ENCODE measurements around the gene CTDSPL. TPM values are rescaled to one million over a fixed set of nuclear protein-coding genes. Genes with fewer than 3 reads are reported as not detected.

The CTDSPL gene
- total RNA-seq, 1 donor from 2014 or later: 11.8 TPM

- intact Hi-C loops (cut with micrococcal nuclease): no loop called here
- Mint-ChIP-seq H3K27me3 (ENCODE audit: low read depth) (no peaks in the 10 kb centered on the region), H3K36me3 (ENCODE audit: low read depth) (peaks cover 34% of the 10 kb centered on the region), H3K4me1 (ENCODE audit: low read depth) (peaks cover 17% of the 10 kb centered on the region), H3K27ac (no peak overlapping the region), H3K4me3 (ENCODE audit: low read depth) (no peak overlapping the region), H3K9me3 (no peaks in the 10 kb centered on the region)
- DNase-seq (ENCODE audit: low spot score): no peak
Observed at GRCh38 chr3:38003817-38004414, 142.2 kb downstream of the CTDSPL start.

GRCh38 chr3:38004415-38005075 lies 142.9 kb downstream of the CTDSPL start:
- peaks cover 11% of the 10 kb centered on the region for H3K4me1 Mint-ChIP-seq (ENCODE audit: low read depth)
- intact Hi-C loops (cut with micrococcal nuclease): no loop called here
- no peaks in the 10 kb centered on the region for H3K27me3 Mint-ChIP-seq (ENCODE audit: low read depth)
- H3K9me3 Mint-ChIP-seq: no peaks in the 10 kb centered on the region
- no peak for DNase-seq (ENCODE audit: low spot score)
- peaks cover 34% of the 10 kb centered on the region for H3K36me3 Mint-ChIP-seq (ENCODE audit: low read depth)
- H3K27ac Mint-ChIP-seq: peak overlapping the region; percentile 14
- H3K4me3 Mint-ChIP-seq (ENCODE audit: low read depth): no peak overlapping the region

- H3K27ac Mint-ChIP-seq: no peak overlapping the region
- H3K4me3 Mint-ChIP-seq (ENCODE audit: low read depth): no peak overlapping the region
- no peaks in the 10 kb centered on the region for H3K9me3 Mint-ChIP-seq
- H3K4me1 Mint-ChIP-seq (ENCODE audit: low read depth): peaks cover 11% of the 10 kb centered on the region
- no peak for DNase-seq (ENCODE audit: low spot score)
- intact Hi-C loops (cut with micrococcal nuclease): no loop called here
- no peaks in the 10 kb centered on the region for H3K27me3 Mint-ChIP-seq (ENCODE audit: low read depth)
- peaks cover 25% of the 10 kb centered on the region for H3K36me3 Mint-ChIP-seq (ENCODE audit: low read depth)
Observed at GRCh38 chr3:38005076-38006020, 143.7 kb downstream of the CTDSPL start.

GRCh38 chr3:38006031-38006430 lies 144.4 kb downstream of the CTDSPL start:
- Mint-ChIP-seq H3K4me3 (ENCODE audit: low read depth) (no peak overlapping the region), H3K9me3 (no peaks in the 10 kb centered on the region)

GRCh38 chr3:38006445-38006995 lies 144.8 kb downstream of the CTDSPL start:
- Mint-ChIP-seq H3K4me3 (ENCODE audit: low read depth) (no peak overlapping the region), H3K36me3 (ENCODE audit: low read depth) (peaks cover 24% of the 10 kb centered on the region), H3K9me3 (no peaks in the 10 kb centered on the region), H3K4me1 (ENCODE audit: low read depth) (peaks cover 11% of the 10 kb centered on the region), H3K27ac (no peak overlapping the region), H3K27me3 (ENCODE audit: low read depth) (no peaks in the 10 kb centered on the region)
- no peak for DNase-seq (ENCODE audit: low spot score)
- intact Hi-C loops (cut with micrococcal nuclease): no loop called here

More at GRCh38 chr3:38006031-38006430, 144.4 kb downstream of the CTDSPL start:
- H3K4me1 Mint-ChIP-seq (ENCODE audit: low read depth): peaks cover 11% of the 10 kb centered on the region
- no peak for DNase-seq (ENCODE audit: low spot score)
- intact Hi-C loops (cut with micrococcal nuclease): no loop called here
- H3K27ac Mint-ChIP-seq: no peak overlapping the region
- H3K36me3 Mint-ChIP-seq (ENCODE audit: low read depth): peaks cover 24% of the 10 kb centered on the region
- H3K27me3 Mint-ChIP-seq (ENCODE audit: low read depth): no peaks in the 10 kb centered on the region

GRCh38 chr3:38007754-38008090 lies 146.0 kb downstream of the CTDSPL start:
- H3K4me1 Mint-ChIP-seq (ENCODE audit: low read depth): peaks cover 11% of the 10 kb centered on the region
- intact Hi-C loops (cut with micrococcal nuclease): no loop called here
- no peak overlapping the region for H3K27ac Mint-ChIP-seq
- H3K4me3 Mint-ChIP-seq (ENCODE audit: low read depth): no peak overlapping the region
- no peaks in the 10 kb centered on the region for H3K27me3 Mint-ChIP-seq (ENCODE audit: low read depth)
- peaks cover 21% of the 10 kb centered on the region for H3K36me3 Mint-ChIP-seq (ENCODE audit: low read depth)
- no peak for DNase-seq (ENCODE audit: low spot score)
- no peaks in the 10 kb centered on the region for H3K9me3 Mint-ChIP-seq

GRCh38 chr3:38008191-38008701 lies 146.6 kb downstream of the CTDSPL start:
- H3K36me3 Mint-ChIP-seq (ENCODE audit: low read depth): peaks cover 18% of the 10 kb centered on the region
- no peaks in the 10 kb centered on the region for H3K27me3 Mint-ChIP-seq (ENCODE audit: low read depth)
- intact Hi-C loops (cut with micrococcal nuclease): no loop called here
- DNase-seq (ENCODE audit: low spot score): no peak
- H3K27ac Mint-ChIP-seq: no peak overlapping the region
- peaks cover 8% of the 10 kb centered on the region for H3K4me1 Mint-ChIP-seq (ENCODE audit: low read depth)
- no peak overlapping the region for H3K4me3 Mint-ChIP-seq (ENCODE audit: low read depth)
- H3K9me3 Mint-ChIP-seq: no peaks in the 10 kb centered on the region

- DNase-seq (ENCODE audit: low spot score): no peak
- Mint-ChIP-seq H3K4me3 (ENCODE audit: low read depth) (no peak overlapping the region), H3K27ac (no peak overlapping the region), H3K9me3 (no peaks in the 10 kb centered on the region), H3K36me3 (ENCODE audit: low read depth) (peaks cover 18% of the 10 kb centered on the region), H3K27me3 (ENCODE audit: low read depth) (no peaks in the 10 kb centered on the region), H3K4me1 (ENCODE audit: low read depth) (peaks cover 8% of the 10 kb centered on the region)
- intact Hi-C loops (cut with micrococcal nuclease): no loop called here
Observed at GRCh38 chr3:38008971-38009580, 147.4 kb downstream of the CTDSPL start.

- H3K9me3 Mint-ChIP-seq: no peaks in the 10 kb centered on the region
- H3K27ac Mint-ChIP-seq: no peak overlapping the region
- peaks cover 17% of the 10 kb centered on the region for H3K36me3 Mint-ChIP-seq (ENCODE audit: low read depth)
- H3K4me1 Mint-ChIP-seq (ENCODE audit: low read depth): no peaks in the 10 kb centered on the region
- H3K4me3 Mint-ChIP-seq (ENCODE audit: low read depth): no peak overlapping the region
- no peaks in the 10 kb centered on the region for H3K27me3 Mint-ChIP-seq (ENCODE audit: low read depth)
- DNase-seq (ENCODE audit: low spot score): no peak
- intact Hi-C loops (cut with micrococcal nuclease): no loop called here
Observed at GRCh38 chr3:38009807-38010591, 148.3 kb downstream of the CTDSPL start.

GRCh38 chr3:38011111-38011510 lies 149.4 kb downstream of the CTDSPL start:
- H3K4me3 Mint-ChIP-seq (ENCODE audit: low read depth): no peak overlapping the region
- H3K27me3 Mint-ChIP-seq (ENCODE audit: low read depth): no peaks in the 10 kb centered on the region
- no peak for DNase-seq (ENCODE audit: low spot score)
- H3K27ac Mint-ChIP-seq: no peak overlapping the region
- H3K9me3 Mint-ChIP-seq: no peaks in the 10 kb centered on the region
- intact Hi-C loops (cut with micrococcal nuclease): no loop called here
- no peaks in the 10 kb centered on the region for H3K4me1 Mint-ChIP-seq (ENCODE audit: low read depth)
- H3K36me3 Mint-ChIP-seq (ENCODE audit: low read depth): peaks cover 21% of the 10 kb centered on the region

GRCh38 chr3:38015485-38015884 lies 153.8 kb downstream of the CTDSPL start:
- H3K36me3 Mint-ChIP-seq (ENCODE audit: low read depth): peaks cover 27% of the 10 kb centered on the region
- H3K27ac Mint-ChIP-seq: no peak overlapping the region

GRCh38 chr3:38015984-38016383 lies 154.3 kb downstream of the CTDSPL start:
- H3K4me3 Mint-ChIP-seq (ENCODE audit: low read depth): no peak overlapping the region
- peaks cover 2% of the 10 kb centered on the region for H3K4me1 Mint-ChIP-seq (ENCODE audit: low read depth)
- no peaks in the 10 kb centered on the region for H3K27me3 Mint-ChIP-seq (ENCODE audit: low read depth)
- peaks cover 27% of the 10 kb centered on the region for H3K36me3 Mint-ChIP-seq (ENCODE audit: low read depth)
- intact Hi-C loops (cut with micrococcal nuclease): no loop called here
- H3K9me3 Mint-ChIP-seq: no peaks in the 10 kb centered on the region
- H3K27ac Mint-ChIP-seq: no peak overlapping the region
- DNase-seq (ENCODE audit: low spot score): no peak

More at GRCh38 chr3:38015485-38015884, 153.8 kb downstream of the CTDSPL start:
- Mint-ChIP-seq H3K9me3 (no peaks in the 10 kb centered on the region), H3K27me3 (ENCODE audit: low read depth) (no peaks in the 10 kb centered on the region), H3K4me3 (ENCODE audit: low read depth) (no peak overlapping the region), H3K4me1 (ENCODE audit: low read depth) (no peaks in the 10 kb centered on the region)
- DNase-seq (ENCODE audit: low spot score): no peak
- intact Hi-C loops (cut with micrococcal nuclease): no loop called here

All from activated T-helper 2 cell treated with anti-CD3 and anti-CD28 coated beads, Interferon-gamma antibody, Interleukin-2, Interleukin-4, amounts not matched to agents 10 μg/mL and 5 μg/mL and 100 μg/mL, durations not matched to agents 14 hours and 24 hours and 36 hours (primary cell).